Measurements from ENCODE around the gene OAT. TPM values are rescaled to one million over a fixed set of nuclear protein-coding genes. Genes with fewer than 3 reads are reported as not detected.

OAT gene
- total RNA-seq, 1 donor from 2014 or later: 56.7 TPM

DNA sequence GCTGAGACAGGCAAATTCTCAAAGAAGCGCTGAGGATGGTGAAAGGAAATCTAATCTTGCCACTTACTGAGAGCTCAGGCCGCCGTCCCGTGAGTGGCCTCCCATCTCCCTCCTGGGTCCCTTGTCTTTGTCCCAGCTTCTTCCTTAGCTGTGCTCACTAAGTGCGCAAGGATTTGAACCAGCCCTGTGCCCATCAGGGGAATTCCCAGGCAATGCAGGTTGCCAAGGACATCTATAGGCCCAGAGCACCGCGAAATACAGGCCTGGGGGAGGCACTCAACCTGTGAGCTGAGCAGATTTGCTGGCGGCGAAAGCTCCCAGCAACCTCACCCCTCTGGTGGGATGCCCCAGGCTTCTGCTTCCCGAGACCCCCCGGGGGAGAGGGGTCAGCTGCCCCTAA is 64.8 kb downstream of the OAT start:
- Histone ChIP-seq H3K4me3 (no peak overlapping the region), H4K20me1 (ENCODE audit: low read depth) (no peaks in the 10 kb centered on the region), H3K79me2 (ENCODE audit: low read depth) (no peaks in the 10 kb centered on the region), H3K4me2 (no peak overlapping the region), H2AFZ (replicated peaks) (no peak overlapping the region), H3K9me3 (ENCODE audit: low read depth) (no peaks in the 10 kb centered on the region), H3K9ac (no peak overlapping the region), H3K27ac (no peak overlapping the region), H3F3A (ENCODE audit: low read depth) (peaks cover 12% of the 10 kb centered on the region), H3K4me1 (peaks cover 20% of the 10 kb centered on the region), H3K27me3 (no peaks in the 10 kb centered on the region), H3K36me3 (no peaks in the 10 kb centered on the region)
- peak; percentile 18 for DNase-seq (ENCODE audit: low spot score)
- H3K9me3 Mint-ChIP-seq: no peaks in the 10 kb centered on the region
- peaks cover 29% of the 10 kb centered on the region for H3K4me1 Mint-ChIP-seq
- no peak overlapping the region for H3K4me3 Mint-ChIP-seq
- H3K27me3 Mint-ChIP-seq (ENCODE audit: insufficient read depth, low read depth): peaks cover 3% of the 10 kb centered on the region
- no peaks in the 10 kb centered on the region for H3K36me3 Mint-ChIP-seq
- H3K27ac Mint-ChIP-seq: no peak overlapping the region
- TF ChIP-seq EZH2 (IDR thresholded peaks at IDR 0.05) (no peak), EZH2phosphoT487 (IDR thresholded peaks at IDR 0.05) (no peak)
- TF ChIP-seq, protein P1, sequence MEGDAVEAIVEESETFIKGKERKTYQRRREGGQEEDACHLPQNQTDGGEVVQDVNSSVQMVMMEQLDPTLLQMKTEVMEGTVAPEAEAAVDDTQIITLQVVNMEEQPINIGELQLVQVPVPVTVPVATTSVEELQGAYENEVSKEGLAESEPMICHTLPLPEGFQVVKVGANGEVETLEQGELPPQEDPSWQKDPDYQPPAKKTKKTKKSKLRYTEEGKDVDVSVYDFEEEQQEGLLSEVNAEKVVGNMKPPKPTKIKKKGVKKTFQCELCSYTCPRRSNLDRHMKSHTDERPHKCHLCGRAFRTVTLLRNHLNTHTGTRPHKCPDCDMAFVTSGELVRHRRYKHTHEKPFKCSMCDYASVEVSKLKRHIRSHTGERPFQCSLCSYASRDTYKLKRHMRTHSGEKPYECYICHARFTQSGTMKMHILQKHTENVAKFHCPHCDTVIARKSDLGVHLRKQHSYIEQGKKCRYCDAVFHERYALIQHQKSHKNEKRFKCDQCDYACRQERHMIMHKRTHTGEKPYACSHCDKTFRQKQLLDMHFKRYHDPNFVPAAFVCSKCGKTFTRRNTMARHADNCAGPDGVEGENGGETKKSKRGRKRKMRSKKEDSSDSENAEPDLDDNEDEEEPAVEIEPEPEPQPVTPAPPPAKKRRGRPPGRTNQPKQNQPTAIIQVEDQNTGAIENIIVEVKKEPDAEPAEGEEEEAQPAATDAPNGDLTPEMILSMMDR (IDR thresholded peaks at IDR 0.05): no peak

GRCh38 chr10:124353091-124353815 is 65.5 kb downstream of the OAT start:
- no peak overlapping the region for H3K4me2 ChIP-seq
- no peak overlapping the region for H2AFZ ChIP-seq (replicated peaks)
- Mint-ChIP-seq H3K27ac (no peak overlapping the region), H3K4me3 (no peak overlapping the region), H3K9me3 (no peaks in the 10 kb centered on the region), H3K4me1 (peaks cover 29% of the 10 kb centered on the region), H3K27me3 (ENCODE audit: insufficient read depth, low read depth) (peaks cover 3% of the 10 kb centered on the region), H3K36me3 (no peaks in the 10 kb centered on the region)
- no peak for DNase-seq (ENCODE audit: low spot score)
- TF ChIP-seq EZH2 (IDR thresholded peaks at IDR 0.05) (no peak), EZH2phosphoT487 (IDR thresholded peaks at IDR 0.05) (no peak)
- TF ChIP-seq, protein P1 (IDR thresholded peaks at IDR 0.05): no peak
- no peaks in the 10 kb centered on the region for H3K36me3 ChIP-seq
- H4K20me1 ChIP-seq (ENCODE audit: low read depth): no peaks in the 10 kb centered on the region
- no peak overlapping the region for H3K27ac ChIP-seq
- no peak overlapping the region for H3K9ac ChIP-seq
- no peaks in the 10 kb centered on the region for H3K9me3 ChIP-seq (ENCODE audit: low read depth)
- H3K4me3 ChIP-seq: no peak overlapping the region
- H3K79me2 ChIP-seq (ENCODE audit: low read depth): no peaks in the 10 kb centered on the region
- peaks cover 20% of the 10 kb centered on the region for H3K4me1 ChIP-seq
- H3K27me3 ChIP-seq: no peaks in the 10 kb centered on the region
- H3F3A ChIP-seq (ENCODE audit: low read depth): peaks cover 12% of the 10 kb centered on the region

DNA sequence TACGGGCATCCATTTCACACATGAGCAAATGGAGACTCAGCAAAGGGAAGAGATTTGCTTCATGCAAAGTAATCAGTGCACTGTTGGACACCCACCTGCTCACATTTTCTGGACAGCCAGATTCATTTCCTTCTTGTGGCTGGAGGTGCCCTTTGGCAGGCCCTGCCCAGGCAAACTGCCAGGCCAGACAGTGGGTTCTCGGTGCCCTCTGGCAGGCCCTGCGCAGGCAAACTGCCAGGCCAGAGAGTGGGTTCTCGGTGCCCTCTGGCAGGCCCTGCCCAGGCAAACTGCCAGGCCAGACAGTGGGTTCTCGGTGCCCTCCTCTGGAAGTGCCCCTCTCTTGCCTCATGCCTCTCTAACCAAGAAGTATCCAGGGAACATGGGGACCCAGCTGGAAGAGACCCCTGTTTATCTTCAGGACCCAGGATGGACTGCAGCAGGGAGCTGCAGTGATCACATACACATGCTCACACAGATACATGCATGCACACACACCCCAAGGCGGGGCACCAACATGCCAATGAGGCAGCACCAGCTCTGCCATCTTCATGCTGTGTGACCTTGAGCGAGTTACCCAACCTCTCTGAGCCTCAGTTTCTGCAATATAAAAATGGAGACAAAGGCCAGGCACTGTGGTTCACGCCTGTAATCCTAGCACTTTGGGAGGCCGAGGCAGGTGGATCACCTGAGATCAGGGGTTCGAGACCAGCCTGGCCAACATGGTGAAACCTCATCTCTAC is 67.1 kb downstream of the OAT start:
- H3K9me3 ChIP-seq (ENCODE audit: low read depth): no peaks in the 10 kb centered on the region
- no peak overlapping the region for H2AFZ ChIP-seq (replicated peaks)
- no peak overlapping the region for H3K27ac ChIP-seq
- H3K36me3 ChIP-seq: no peaks in the 10 kb centered on the region
- no peak overlapping the region for H3K4me2 ChIP-seq
- no peaks in the 10 kb centered on the region for H3K27me3 ChIP-seq
- no peak overlapping the region for H3K4me3 ChIP-seq
- no peaks in the 10 kb centered on the region for H3K79me2 ChIP-seq (ENCODE audit: low read depth)
- peaks cover 12% of the 10 kb centered on the region for H3F3A ChIP-seq (ENCODE audit: low read depth)
- Mint-ChIP-seq H3K27me3 (ENCODE audit: insufficient read depth, low read depth) (peaks cover 3% of the 10 kb centered on the region), H3K4me3 (no peak overlapping the region), H3K36me3 (no peaks in the 10 kb centered on the region), H3K9me3 (no peaks in the 10 kb centered on the region), H3K4me1 (peaks cover 29% of the 10 kb centered on the region), H3K27ac (no peak overlapping the region)
- H3K9ac ChIP-seq: no peak overlapping the region
- DNase-seq (ENCODE audit: low spot score): no peak
- H3K4me1 ChIP-seq: peaks cover 20% of the 10 kb centered on the region
- TF ChIP-seq, protein P1 (IDR thresholded peaks at IDR 0.05): no peak
- TF ChIP-seq EZH2 (IDR thresholded peaks at IDR 0.05) (no peak), EZH2phosphoT487 (IDR thresholded peaks at IDR 0.05) (no peak)
- no peaks in the 10 kb centered on the region for H4K20me1 ChIP-seq (ENCODE audit: low read depth)
